ENCODE measurements around the gene RD3L.
A peak's percentile ranks its signal among the peaks of the same experiment; 100 is the strongest.
"Not testable (repeated sequence)": the region's sequence is repeated elsewhere in the genome, so short reads cannot be mapped to it uniquely, and the experiment has no call there.

Gene RD3L

GRCh38 chr14:103941973-103942736 is at the start of gene RD3L:
RD3L (minus strand) TSS chr14:103942529; CDS start chr14:103941695, 834 bp downstream.
- ATAC-seq, result no peak

GRCh38 chr14:103989964-103990363 is 47.6 kb upstream of the RD3L start:
- no peak for ATAC-seq

- ATAC-seq, result no peak
Measured at GRCh38 chr14:103989034-103989433, 46.7 kb upstream of the RD3L start.

DNA sequence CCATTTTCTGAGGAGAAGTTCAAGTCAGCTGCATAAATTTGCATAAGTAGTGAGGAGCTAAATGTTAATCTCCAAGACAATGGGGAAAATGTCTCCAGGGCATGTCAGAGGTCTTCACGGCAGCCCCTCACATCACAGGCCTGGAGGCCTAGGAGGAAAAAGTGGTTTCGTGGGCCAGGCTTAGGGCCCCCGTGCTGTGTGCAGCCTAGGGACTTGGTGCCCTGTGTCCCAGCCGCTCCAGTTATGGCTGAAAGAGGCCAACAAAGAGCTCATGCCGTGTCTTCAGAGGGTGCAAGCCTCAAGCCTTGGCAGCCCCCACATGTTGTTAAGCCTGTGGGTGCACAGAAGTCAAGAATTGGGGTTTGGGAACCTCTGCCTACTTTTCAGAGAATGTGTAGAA is 41.9 kb upstream of the RD3L start:
- no peak for ATAC-seq

GRCh38 chr14:103980623-103981238 is 38.4 kb upstream of the RD3L start:
- not testable (repeated sequence) for ATAC-seq

GRCh38 chr14:103974575-103974974 is 32.2 kb upstream of the RD3L start:
- no peak for ATAC-seq

DNA sequence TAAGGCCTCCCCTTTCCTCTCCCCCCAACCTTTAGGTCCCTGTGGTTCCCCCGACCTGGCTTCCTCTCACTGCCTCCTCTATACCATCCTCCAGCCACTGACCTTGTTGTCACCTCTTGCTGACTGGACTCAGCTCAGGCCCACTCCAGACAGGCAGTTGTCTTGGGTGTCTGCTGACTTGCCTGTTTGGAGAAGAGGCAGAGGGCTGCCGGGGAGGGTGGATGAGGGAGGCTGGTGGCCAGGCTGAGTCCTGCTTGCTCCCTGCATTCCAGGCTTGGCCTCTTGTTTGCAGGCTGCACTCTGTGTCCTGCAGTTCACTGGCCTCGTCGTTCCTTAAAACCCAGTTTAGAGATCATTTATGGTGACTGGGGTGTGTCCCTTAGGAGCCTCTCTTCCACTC is 31.0 kb upstream of the RD3L start:
- ATAC-seq, result no peak

DNA sequence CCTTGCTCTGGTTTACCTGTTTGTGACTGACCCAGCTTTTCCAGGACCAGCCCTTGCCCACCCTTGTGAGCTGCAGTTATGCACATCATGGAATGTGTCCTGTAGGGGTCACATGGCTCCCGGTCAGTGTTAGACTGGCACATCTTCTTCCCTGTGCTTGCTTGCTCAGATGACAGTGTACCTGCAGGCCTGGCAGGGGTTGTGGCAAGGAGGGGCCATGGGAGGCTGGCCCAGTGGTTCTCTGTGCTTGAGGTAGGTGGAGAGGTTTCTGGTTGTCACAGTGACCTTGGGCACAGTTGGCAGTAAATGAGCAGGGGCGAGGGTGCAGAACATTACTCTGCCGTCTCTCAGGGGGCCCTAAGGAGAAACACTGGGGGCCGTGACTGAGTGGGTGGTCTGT is 27.6 kb upstream of the RD3L start:
- no peak for ATAC-seq

GRCh38 chr14:103966631-103967030 is 24.3 kb upstream of the RD3L start:
- no peak for ATAC-seq

DNA sequence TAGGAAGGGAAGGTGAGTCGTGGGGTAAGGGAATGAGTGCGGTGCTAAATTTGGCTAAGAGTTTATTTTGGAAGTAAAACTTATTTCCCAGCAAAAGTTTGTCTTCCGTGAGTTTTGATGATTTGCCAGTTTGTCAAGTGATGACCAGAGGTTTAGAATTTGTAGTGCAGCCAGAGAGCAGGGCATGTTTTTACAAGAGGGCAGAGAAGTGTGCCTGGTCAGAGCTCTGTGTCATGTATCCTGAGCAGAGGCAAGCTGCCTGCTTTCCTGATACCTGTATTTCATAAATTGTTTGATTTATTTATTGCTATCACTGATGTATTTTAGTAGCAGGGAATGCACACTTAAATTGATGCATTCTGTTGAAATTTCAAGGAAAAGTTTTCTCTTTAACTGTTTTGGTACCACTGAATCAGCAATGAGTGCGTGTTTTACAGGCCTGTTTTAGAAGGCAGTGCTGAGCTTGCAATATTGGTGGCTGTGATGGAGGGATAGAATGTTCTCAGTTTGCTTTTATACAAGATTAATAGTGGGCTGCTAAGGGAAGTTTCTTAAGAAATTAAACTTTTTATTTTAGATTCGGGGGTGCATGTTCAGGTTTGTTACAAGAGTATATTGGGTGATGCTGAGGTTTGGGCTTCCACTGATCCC is 19.7 kb upstream of the RD3L start:
- no peak for ATAC-seq

- ATAC-seq, result no peak
Measured at GRCh38 chr14:103960457-103961055, 18.2 kb upstream of the RD3L start.

DNA sequence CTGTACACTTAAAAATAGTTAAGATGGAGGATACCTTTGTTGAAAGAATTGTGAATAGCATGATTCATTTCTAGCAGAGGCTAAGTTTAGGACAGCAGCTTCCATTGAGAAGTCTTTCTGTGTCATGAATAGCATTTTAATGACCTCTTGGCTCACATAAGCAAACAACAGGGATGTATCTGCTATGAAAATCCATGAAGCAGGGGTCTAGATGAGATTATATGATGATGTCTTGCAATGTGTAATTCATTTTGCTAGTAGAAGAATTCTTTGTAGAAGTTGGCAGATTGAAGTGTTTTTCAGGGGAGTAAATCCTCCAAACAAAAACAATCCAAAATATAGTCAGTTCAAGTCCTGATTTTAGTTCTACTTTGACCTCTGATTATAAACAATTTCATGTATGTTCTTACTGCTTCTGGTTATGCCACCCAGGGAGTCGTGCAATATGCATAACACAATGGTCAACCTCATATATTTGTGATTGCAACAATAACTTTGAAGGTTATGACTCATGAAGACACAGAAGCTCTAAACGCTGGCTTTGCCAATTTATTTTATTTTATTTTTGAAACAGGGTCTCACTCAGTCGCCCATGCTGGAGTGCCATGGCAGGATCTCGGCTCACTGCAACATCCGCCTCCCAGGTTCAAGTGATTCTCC is 6.9 kb upstream of the RD3L start:
- no peak for ATAC-seq

- no peak for ATAC-seq
Measured at GRCh38 chr14:103948442-103948841, 6.1 kb upstream of the RD3L start.

GRCh38 chr14:103946975-103947374 is 4.6 kb upstream of the RD3L start:
- no peak for ATAC-seq

DNA sequence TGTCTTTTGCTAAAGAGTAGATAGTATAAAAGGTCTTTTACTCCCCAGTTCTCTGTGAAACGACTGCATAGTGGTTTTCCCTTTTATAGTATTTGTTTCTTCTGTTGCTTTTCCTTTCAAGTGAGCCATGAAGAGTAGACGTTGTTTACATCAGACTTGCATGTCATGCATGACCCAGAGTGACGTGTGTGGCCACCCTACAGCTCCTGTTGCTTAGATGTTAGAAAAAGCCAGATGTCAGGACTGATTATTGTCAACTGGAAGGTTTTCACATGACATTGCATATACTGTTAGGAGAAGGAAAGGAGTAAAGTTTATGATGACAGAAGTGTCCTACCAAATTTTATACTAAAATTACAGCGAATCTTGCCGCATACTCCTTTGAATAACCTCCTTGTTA is 1.3 kb upstream of the RD3L start:
- ATAC-seq, result no peak

DNA sequence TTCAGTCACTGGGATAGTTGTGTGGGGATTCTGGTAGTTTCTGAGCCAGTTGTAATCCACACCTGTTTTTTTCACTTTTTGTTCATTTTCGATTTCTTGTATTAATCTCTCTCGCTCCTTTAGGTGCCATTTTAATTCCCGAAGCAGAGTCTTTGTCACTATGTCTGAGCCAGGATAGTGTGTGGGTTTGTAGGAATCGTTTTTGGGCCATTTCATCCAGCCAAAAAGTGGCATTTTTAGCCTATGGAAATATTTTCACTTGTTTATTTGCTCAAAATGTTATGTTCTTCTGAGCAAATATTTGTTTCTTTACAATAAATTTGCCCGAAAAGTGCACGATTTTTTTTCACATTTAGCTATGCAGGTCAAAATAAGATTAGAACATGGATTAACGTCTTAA is 867 bp downstream of the RD3L start:
- ATAC-seq, result no peak

GRCh38 chr14:103935102-103935501 is 7.2 kb downstream of the RD3L start:
- no peak for ATAC-seq

DNA sequence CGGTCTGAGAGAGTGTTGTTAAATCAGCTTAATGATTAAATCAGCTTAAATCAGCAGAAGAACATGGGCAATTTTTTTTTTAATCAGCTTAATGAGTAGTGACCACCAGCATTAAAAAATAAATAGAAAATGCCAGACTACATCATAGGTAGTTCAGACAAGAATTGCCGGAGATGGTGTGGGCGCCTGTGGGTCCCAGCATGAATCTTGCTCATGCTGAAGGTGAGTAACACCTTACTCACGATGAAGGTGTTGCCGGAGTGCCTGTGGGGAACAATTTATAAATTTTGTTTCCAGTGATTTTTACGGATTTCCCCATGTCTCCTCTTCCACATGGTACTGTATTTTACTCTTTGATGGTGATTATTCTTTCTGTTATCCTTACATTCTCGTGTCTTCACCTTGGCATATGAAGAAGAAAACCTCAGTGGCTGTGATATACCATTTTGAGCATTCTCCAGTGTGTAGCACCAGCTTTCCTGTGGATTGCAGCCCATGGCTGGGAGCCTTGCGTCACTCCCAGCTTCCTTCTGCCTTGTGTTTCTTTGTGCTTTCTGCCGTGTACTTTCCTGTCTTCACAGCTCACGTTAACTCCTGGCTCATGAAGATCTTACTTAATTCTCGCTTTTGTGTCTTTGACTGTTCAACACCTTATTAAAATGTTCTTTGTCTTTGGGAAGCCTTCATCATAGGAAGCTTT is 9.4 kb downstream of the RD3L start:
- ATAC-seq, result no peak

DNA sequence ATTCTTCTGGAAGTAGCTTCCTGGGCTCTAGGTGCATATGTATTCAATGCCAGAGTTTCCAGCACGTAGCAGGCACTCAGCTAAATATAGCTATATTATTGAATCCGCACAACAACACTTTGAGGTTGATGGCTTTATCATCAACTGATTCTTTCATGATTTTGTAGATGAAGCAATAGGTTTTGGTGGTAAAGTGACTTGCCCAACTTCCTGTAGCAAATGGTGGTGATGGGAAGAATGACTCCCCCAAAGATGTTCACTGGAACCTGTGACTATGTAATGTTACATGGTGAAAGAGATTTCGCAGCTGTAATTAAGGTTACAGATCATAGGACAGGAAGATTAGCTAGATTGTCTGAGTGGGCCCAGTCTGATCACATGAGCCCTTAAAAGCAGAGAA is 10.9 kb downstream of the RD3L start:
- peak; percentile 27 to 32 for ATAC-seq

GRCh38 chr14:103930051-103930604 is 12.2 kb downstream of the RD3L start:
- ATAC-seq, result no peak

DNA sequence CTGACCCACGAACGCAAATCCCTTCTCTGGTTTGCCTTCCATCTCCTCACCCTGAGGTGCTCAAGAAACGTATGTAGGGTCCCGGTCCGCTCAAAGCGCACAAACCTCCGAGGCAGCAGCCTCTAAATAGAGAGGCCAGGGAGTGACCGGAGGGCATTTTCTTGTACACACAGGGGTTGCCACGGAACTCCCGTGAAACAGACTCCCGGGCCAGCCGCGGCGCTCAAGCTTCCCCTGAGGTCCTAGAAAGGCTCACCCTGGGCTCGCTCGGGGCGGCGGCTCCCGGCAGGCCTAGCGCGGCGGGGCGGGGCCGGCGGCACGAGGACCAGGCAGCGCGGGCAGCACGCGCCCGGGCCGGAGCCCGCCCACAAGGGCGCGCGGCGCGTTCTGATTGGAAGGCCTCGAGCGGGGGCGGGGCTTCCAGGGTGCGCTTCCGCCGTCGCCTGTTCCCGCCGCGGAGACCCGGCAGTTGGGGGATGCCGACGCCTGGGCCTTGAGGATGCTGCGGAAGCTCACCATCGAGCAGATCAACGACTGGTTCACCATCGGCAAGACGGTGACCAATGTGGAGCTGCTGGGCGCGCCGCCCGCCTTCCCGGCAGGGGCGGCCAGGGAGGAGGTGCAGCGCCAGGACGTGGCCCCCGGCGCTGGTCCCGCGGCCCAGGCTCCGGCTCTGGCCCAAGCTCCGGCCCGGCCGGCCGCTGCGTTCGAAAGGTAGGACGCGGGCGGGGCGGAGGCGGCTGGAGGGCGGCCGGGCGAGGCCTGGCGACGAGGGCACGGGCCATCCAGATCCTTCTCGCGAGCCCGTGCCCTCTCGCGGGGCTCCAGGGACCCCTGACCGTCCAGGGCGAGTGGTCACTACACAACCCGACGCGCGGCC is 14.1 kb downstream of the RD3L start, which contains the start of gene TDRD9:
Gene TDRD9, plus strand, starts transcription at position 446 of the 880 bp plus-strand sequence. Its CDS starts 54 bp downstream, at position 500.
- no peak for ATAC-seq
